Measurements from ENCODE around the gene ITLN1. TPM values are rescaled to one million over a fixed set of nuclear protein-coding genes. Genes with fewer than 3 reads are reported as not detected.

The ITLN1 gene
- total and polyA plus RNA-seq, 2 donors (not counting 3 experiments of a cell fraction or from before 2014, with no cell fraction given), result 0.12 TPM; not detected in 1

- Histone ChIP-seq H2AFZ (ENCODE audit: low read depth, low read length) (no peak overlapping the region), H3K4me3 (replicated peaks in 1 of 3; ENCODE audit: insufficient read depth in 1 of 3, low read depth in 1 of 3, low read length in 3 of 3) (no peak overlapping the region), H3K27me3 (ENCODE audit: control insufficient read depth in 2 of 2, insufficient read depth in 2 of 2, low read length in 2 of 2) (no peaks in the 10 kb centered on the region), H3K9ac (replicated peaks; ENCODE audit: extremely low read depth, insufficient read depth, low read length) (no peak overlapping the region), H3K36me3 (ENCODE audit: control insufficient read depth in 2 of 2, extremely low read depth in 1 of 2, insufficient read depth in 2 of 2, low read length in 2 of 2) (no peaks in the 10 kb centered on the region), H4K20me1 (replicated peaks; ENCODE audit: control insufficient read depth, extremely low read depth, insufficient read depth, low read length) (no peaks in the 10 kb centered on the region), H3K79me2 (ENCODE audit: control insufficient read depth, insufficient read depth, low read length) (no peaks in the 10 kb centered on the region), H3K4me2 (ENCODE audit: insufficient read depth, low read length) (no peak overlapping the region), H3K9me1 (replicated peaks; ENCODE audit: control insufficient read depth, extremely low read depth, insufficient read depth, low read length) (no peaks in the 10 kb centered on the region), H3K27ac (ENCODE audit: insufficient read depth, low read depth, low read length) (no peak overlapping the region), H3K4me1 (ENCODE audit: control insufficient read depth, extremely low read depth, insufficient read depth, low read length) (no peaks in the 10 kb centered on the region), H3K9me3 (replicated peaks; ENCODE audit: control insufficient read depth, insufficient read depth, low read length) (no peaks in the 10 kb centered on the region)
- FAIRE-seq (no peak), DNase-seq (ENCODE audit: low read depth, low spot score) (no peak)
- TF ChIP-seq FOS (IDR thresholded peaks at IDR 0.05; ENCODE audit: borderline replicate concordance, insufficient read depth, low read length) (no peak), GATA2 (IDR thresholded peaks at IDR 0.05; ENCODE audit: insufficient read depth, insufficient read length, low read depth, low read length) (no peak)
- CTCF ChIA-PET, result interaction anchor here (0.7 kb wide), 1 partner anchor 9 kb away, joined by 3 read pairs; no protein-coding TSS in a partner anchor
- POLR2A ChIA-PET, result no interaction called here
- dilution Hi-C loops (cut with MboI; ENCODE audit: extremely low pct_ligation_motif_present, low sequenced_read_pairs) (no loop called here), intact Hi-C loops (cut with micrococcal nuclease) (no loop called here)
- BruUV-seq (replicated peaks), result no TSS peak
These were observed 40.3 kb downstream of the ITLN1 start for GRCh38 chr1:160844447-160845232.

- no peaks in the 10 kb centered on the region for H3K36me3 ChIP-seq (ENCODE audit: control insufficient read depth in 2 of 2, extremely low read depth in 1 of 2, insufficient read depth in 2 of 2, low read length in 2 of 2)
- H3K9me1 ChIP-seq (replicated peaks; ENCODE audit: control insufficient read depth, extremely low read depth, insufficient read depth, low read length), result no peaks in the 10 kb centered on the region
- no peak overlapping the region for H3K9ac ChIP-seq (replicated peaks; ENCODE audit: extremely low read depth, insufficient read depth, low read length)
- no peaks in the 10 kb centered on the region for H3K4me1 ChIP-seq (ENCODE audit: control insufficient read depth, extremely low read depth, insufficient read depth, low read length)
- H3K27me3 ChIP-seq (ENCODE audit: control insufficient read depth in 2 of 2, insufficient read depth in 2 of 2, low read length in 2 of 2), result no peaks in the 10 kb centered on the region
- dilution Hi-C loops (cut with MboI; ENCODE audit: extremely low pct_ligation_motif_present, low sequenced_read_pairs), result no loop called here
- no peak overlapping the region for H2AFZ ChIP-seq (ENCODE audit: low read depth, low read length)
- FAIRE-seq (no peak), DNase-seq (ENCODE audit: low read depth, low spot score) (no peak)
- intact Hi-C loops (cut with micrococcal nuclease), result no loop called here
- ChIA-PET POLR2A (no interaction called here), CTCF (no interaction called here)
- H3K4me3 ChIP-seq (replicated peaks in 1 of 3; ENCODE audit: insufficient read depth in 1 of 3, low read depth in 1 of 3, low read length in 3 of 3), result no peak overlapping the region
- H3K27ac ChIP-seq (ENCODE audit: insufficient read depth, low read depth, low read length), result no peak overlapping the region
- H3K4me2 ChIP-seq (ENCODE audit: insufficient read depth, low read length), result no peak overlapping the region
- H3K79me2 ChIP-seq (ENCODE audit: control insufficient read depth, insufficient read depth, low read length), result no peaks in the 10 kb centered on the region
- no peaks in the 10 kb centered on the region for H3K9me3 ChIP-seq (replicated peaks; ENCODE audit: control insufficient read depth, insufficient read depth, low read length)
- TF ChIP-seq POLR2AphosphoS5 (IDR thresholded peaks at IDR 0.05; ENCODE audit: insufficient read depth, low read depth, low read length), result no peak
- no peak for TF ChIP-seq EZH2 (IDR thresholded peaks at IDR 0.05; ENCODE audit: borderline replicate concordance, low read depth, low read length, severe bottlenecking)
- TF ChIP-seq GATA2 (IDR thresholded peaks at IDR 0.05; ENCODE audit: insufficient read depth, insufficient read length, low read depth, low read length), result no peak
- TF ChIP-seq CTCF (IDR thresholded peaks at IDR 0.05; ENCODE audit: extremely low read depth in 1 of 2, insufficient read depth in 1 of 2, low read depth in 1 of 2, low read length in 2 of 2), result no peak
- TF ChIP-seq FOS (IDR thresholded peaks at IDR 0.05; ENCODE audit: borderline replicate concordance, insufficient read depth, low read length), result no peak
- TF ChIP-seq MAX (IDR thresholded peaks at IDR 0.05; ENCODE audit: insufficient read depth, insufficient read length), result no peak
- TF ChIP-seq POLR2A (IDR thresholded peaks at IDR 0.05; ENCODE audit: low read depth, low read length), result no peak
- TF ChIP-seq MYC (IDR thresholded peaks at IDR 0.05; ENCODE audit: low read depth, low read length), result no peak
- no peak for TF ChIP-seq JUN (IDR thresholded peaks at IDR 0.05; ENCODE audit: borderline replicate concordance, insufficient read depth, insufficient read length, low read depth)
- no peaks in the 10 kb centered on the region for H4K20me1 ChIP-seq (replicated peaks; ENCODE audit: control insufficient read depth, extremely low read depth, insufficient read depth, low read length)
- no TSS peak for BruUV-seq (replicated peaks)
These were observed 43.9 kb downstream of the ITLN1 start for GRCh38 chr1:160841079-160841478.
